Hepatocyte (in vitro differentiated cells): ENCODE data around the gene SUGCT.
"Not testable (repeated sequence)": the region's sequence is repeated elsewhere in the genome, so short reads cannot be mapped to it uniquely, and the experiment has no call there.

Experiments
- EZH2 ChIP-seq: fragments of 200-600 bp; sonication (generic); IDR thresholded peaks from 2 replicates; pipeline ENCODE4 v1.6.1; 2016; ENCODE audit warnings: antibody characterized with exemption, mild to moderate bottlenecking, borderline replicate concordance
- EZH2phosphoT487 ChIP-seq: fragments of 200-600 bp; sonication (generic); IDR thresholded peaks from one replicate; pipeline ENCODE4 v1.6.1; 2018; ENCODE audit warnings: antibody characterized with exemption, mild to moderate bottlenecking, low read depth, moderate library complexity; ENCODE audit not compliant: unreplicated experiment, severe bottlenecking

GRCh38 chr7:40627361-40627760 is 492.6 kb downstream of the SUGCT start:
- TF ChIP-seq EZH2phosphoT487, EZH2: not testable (repeated sequence)
